ENCODE measurements around the gene ENPP6. TPM values are rescaled to one million over a fixed set of nuclear protein-coding genes. Genes with fewer than 3 reads are reported as not detected.

The ENPP6 gene
- polyA plus RNA-seq, 1 of the 3 experiments (the other 2 are of a cell fraction): not detected

- H3K4me3 ChIP-seq (ENCODE audit: low read depth in 2 of 2, low read length in 1 of 2): no peak overlapping the region
- ChIA-PET POLR2A (no interaction called here), CTCF (no interaction called here)
- no peak overlapping the region for H2AFZ ChIP-seq (ENCODE audit: low read depth)
- no peaks in the 10 kb centered on the region for H3F3A ChIP-seq (replicated peaks; ENCODE audit: insufficient read depth)
- H3K9me3 ChIP-seq: no peaks in the 10 kb centered on the region
- H3K9me2 ChIP-seq: no peaks in the 10 kb centered on the region
- no peaks in the 10 kb centered on the region for H4K20me1 ChIP-seq (ENCODE audit: insufficient read depth)
- DNase-seq: no peak
- no peaks in the 10 kb centered on the region for H3K4me1 ChIP-seq (ENCODE audit: control insufficient read depth in 1 of 2, insufficient read depth in 2 of 2, low read depth in 1 of 2, low read length in 1 of 2)
- H3K27me3 ChIP-seq (ENCODE audit: insufficient read depth): no peaks in the 10 kb centered on the region
- no peak overlapping the region for H3K9ac ChIP-seq
- H3K36me3 ChIP-seq (replicated peaks in 1 of 2; ENCODE audit: control insufficient read depth in 1 of 2, insufficient read depth in 2 of 2, low read length in 1 of 2): no peaks in the 10 kb centered on the region
- no peaks in the 10 kb centered on the region for H3K79me2 ChIP-seq (ENCODE audit: insufficient read depth)
- no peak for TF ChIP-seq NRF1 (IDR thresholded peaks at IDR 0.05; ENCODE audit: low read depth, low read length)
- no peak for TF ChIP-seq TCF12 (IDR thresholded peaks at IDR 0.05)
- TF ChIP-seq GABPA (IDR thresholded peaks at IDR 0.05; ENCODE audit: low read depth): no peak
- no peak for TF ChIP-seq MXI1 (IDR thresholded peaks at IDR 0.05; ENCODE audit: low read depth, low read length)
- TF ChIP-seq TAF1 (IDR thresholded peaks at IDR 0.05; ENCODE audit: borderline replicate concordance, low read depth, low read length): no peak
- TF ChIP-seq YY1 (IDR thresholded peaks at IDR 0.05; ENCODE audit: low read depth): no peak
- TF ChIP-seq JUND (IDR thresholded peaks at IDR 0.05): no peak
- TF ChIP-seq TEAD4 (IDR thresholded peaks at IDR 0.05; ENCODE audit: borderline replicate concordance, insufficient read depth): no peak
- no peak for TF ChIP-seq RCOR1 (IDR thresholded peaks at IDR 0.05; ENCODE audit: low read length)
- no peak for TF ChIP-seq USF1 (IDR thresholded peaks at IDR 0.05; ENCODE audit: borderline replicate concordance, low read depth)
- TF ChIP-seq NFIC (IDR thresholded peaks at IDR 0.05; ENCODE audit: borderline replicate concordance): no peak
- no peak for TF ChIP-seq CTCF (IDR thresholded peaks at IDR 0.05)
- TF ChIP-seq ELF1 (IDR thresholded peaks at IDR 0.05): no peak
- H3K4me2 ChIP-seq: no peak overlapping the region
- WGBS (ENCODE audit: low lambda C conversion rate): 35% methylated on average over 2 of the region's 2 CpGs
- H3K27ac ChIP-seq (ENCODE audit: low read depth in 2 of 2, low read length in 1 of 2): no peak overlapping the region
Observed at GRCh38 chr4:184157322-184157721, 60.4 kb downstream of the ENPP6 start.

GRCh38 chr4:184156163-184156920 is 61.3 kb downstream of the ENPP6 start:
- no peaks in the 10 kb centered on the region for H3K36me3 ChIP-seq (replicated peaks in 1 of 2; ENCODE audit: control insufficient read depth in 1 of 2, insufficient read depth in 2 of 2, low read length in 1 of 2)
- no peaks in the 10 kb centered on the region for H3K9me3 ChIP-seq
- H3K4me2 ChIP-seq: no peak overlapping the region
- TF ChIP-seq, protein P1, sequence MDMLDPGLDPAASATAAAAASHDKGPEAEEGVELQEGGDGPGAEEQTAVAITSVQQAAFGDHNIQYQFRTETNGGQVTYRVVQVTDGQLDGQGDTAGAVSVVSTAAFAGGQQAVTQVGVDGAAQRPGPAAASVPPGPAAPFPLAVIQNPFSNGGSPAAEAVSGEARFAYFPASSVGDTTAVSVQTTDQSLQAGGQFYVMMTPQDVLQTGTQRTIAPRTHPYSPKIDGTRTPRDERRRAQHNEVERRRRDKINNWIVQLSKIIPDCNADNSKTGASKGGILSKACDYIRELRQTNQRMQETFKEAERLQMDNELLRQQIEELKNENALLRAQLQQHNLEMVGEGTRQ (IDR thresholded peaks at IDR 0.05; ENCODE audit: borderline replicate concordance, low read depth, low read length): no peak
- no peak for TF ChIP-seq JUND (IDR thresholded peaks at IDR 0.05)
- TF ChIP-seq REST (IDR thresholded peaks at IDR 0.05; ENCODE audit: low read depth, low read length): no peak
- TF ChIP-seq TCF12 (IDR thresholded peaks at IDR 0.05): no peak
- no peak for TF ChIP-seq SMC3 (IDR thresholded peaks at IDR 0.05; ENCODE audit: low read depth, low read length)
- TF ChIP-seq PBX3 (IDR thresholded peaks at IDR 0.05): no peak
- H3K4me3 ChIP-seq (ENCODE audit: low read depth in 2 of 2, low read length in 1 of 2): no peak overlapping the region
- no peak overlapping the region for H3K9ac ChIP-seq
- no peaks in the 10 kb centered on the region for H3K27me3 ChIP-seq (ENCODE audit: insufficient read depth)
- ChIA-PET CTCF (interaction anchor here (1.6 to 1.7 kb wide), 2 partner anchors 12 to 56 kb away, joined by 4 to 8 read pairs; no protein-coding TSS in a partner anchor), POLR2A (no interaction called here)
- 30% methylated on average over 7 of the region's 10 CpGs for WGBS (ENCODE audit: low lambda C conversion rate)
- H3K4me1 ChIP-seq (ENCODE audit: control insufficient read depth in 1 of 2, insufficient read depth in 2 of 2, low read depth in 1 of 2, low read length in 1 of 2): no peaks in the 10 kb centered on the region
- no peak overlapping the region for H2AFZ ChIP-seq (ENCODE audit: low read depth)
- H3K79me2 ChIP-seq (ENCODE audit: insufficient read depth): no peaks in the 10 kb centered on the region
- H3K9me2 ChIP-seq: no peaks in the 10 kb centered on the region
- no peak for DNase-seq
- H4K20me1 ChIP-seq (ENCODE audit: insufficient read depth): no peaks in the 10 kb centered on the region
- H3K27ac ChIP-seq (ENCODE audit: low read depth in 2 of 2, low read length in 1 of 2): no peak overlapping the region
- no peaks in the 10 kb centered on the region for H3F3A ChIP-seq (replicated peaks; ENCODE audit: insufficient read depth)

All from SK-N-SH (cell line).